ENCODE results near the gene MTRF1. TPM values are rescaled to one million over a fixed set of nuclear protein-coding genes. Genes with fewer than 3 reads are reported as not detected.

Gene MTRF1
- total RNA-seq, 1 donor from 2014 or later: 12.9 TPM

GRCh38 chr13:41222259-41222852 is 41.0 kb downstream of the MTRF1 start:
- no peak for DNase-seq (ENCODE audit: extremely low spot score, unreplicated experiment)
- Mint-ChIP-seq H3K4me1 (ENCODE audit: unreplicated experiment) (peaks cover 4% of the 10 kb centered on the region), H3K27ac (ENCODE audit: unreplicated experiment) (no peak overlapping the region), H3K9me3 (ENCODE audit: unreplicated experiment) (no peaks in the 10 kb centered on the region), H3K27me3 (ENCODE audit: unreplicated experiment) (no peaks in the 10 kb centered on the region), H3K4me3 (ENCODE audit: unreplicated experiment) (no peak overlapping the region), H3K36me3 (ENCODE audit: unreplicated experiment) (peaks cover 2% of the 10 kb centered on the region)
- TF ChIP-seq CTCF (IDR thresholded peaks at IDR 0.05): peak; percentile 76

DNA sequence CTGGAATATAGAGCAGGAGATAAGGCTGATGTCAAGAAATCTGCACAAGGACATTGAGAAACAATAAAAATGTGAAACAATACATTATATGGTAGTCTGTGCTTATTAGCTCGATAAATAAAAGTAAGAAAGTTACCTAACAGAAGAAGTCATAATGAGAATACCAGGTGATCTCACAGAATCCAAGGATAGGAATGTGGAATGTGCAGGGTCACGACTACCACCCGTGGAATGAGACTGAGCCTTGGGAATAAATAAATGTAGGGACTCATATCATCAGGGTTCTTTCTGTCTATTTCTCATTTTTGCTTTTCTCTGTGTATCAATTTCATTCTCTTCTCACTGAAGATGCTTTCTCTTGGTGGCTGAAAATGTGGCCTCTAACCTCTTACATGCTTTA is 43.0 kb downstream of the MTRF1 start:
- no peak for TF ChIP-seq CTCF (IDR thresholded peaks at IDR 0.05)
- peaks cover 12% of the 10 kb centered on the region for H3K4me1 Mint-ChIP-seq (ENCODE audit: unreplicated experiment)
- H3K4me3 Mint-ChIP-seq (ENCODE audit: unreplicated experiment): no peak overlapping the region
- H3K27ac Mint-ChIP-seq (ENCODE audit: unreplicated experiment): no peak overlapping the region
- DNase-seq (ENCODE audit: extremely low spot score, unreplicated experiment): no peak
- H3K9me3 Mint-ChIP-seq (ENCODE audit: unreplicated experiment): no peaks in the 10 kb centered on the region
- no peaks in the 10 kb centered on the region for H3K36me3 Mint-ChIP-seq (ENCODE audit: unreplicated experiment)
- H3K27me3 Mint-ChIP-seq (ENCODE audit: unreplicated experiment): no peaks in the 10 kb centered on the region

DNA sequence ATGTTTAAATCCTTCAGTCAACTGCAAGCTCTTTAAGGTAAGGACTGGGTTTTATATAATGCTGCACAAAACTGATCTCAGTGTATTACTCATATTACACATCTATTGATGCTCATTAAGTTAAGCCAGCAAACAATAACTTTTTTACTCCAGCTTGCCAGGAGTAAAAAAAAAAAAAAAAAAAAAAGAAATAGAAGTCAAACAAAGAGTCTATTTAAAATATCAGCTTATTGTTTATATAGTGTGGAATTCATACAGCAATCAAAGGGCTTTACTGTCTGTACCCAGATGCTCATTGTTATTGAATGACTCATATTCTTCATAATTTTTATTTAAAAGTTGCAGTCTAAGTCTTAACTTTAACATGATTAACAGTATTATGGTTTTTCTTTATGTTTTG is 47.2 kb downstream of the MTRF1 start:
- Mint-ChIP-seq H3K27ac (ENCODE audit: unreplicated experiment) (no peak overlapping the region), H3K4me3 (ENCODE audit: unreplicated experiment) (no peak overlapping the region), H3K9me3 (ENCODE audit: unreplicated experiment) (peaks cover 9% of the 10 kb centered on the region), H3K36me3 (ENCODE audit: unreplicated experiment) (peaks cover 2% of the 10 kb centered on the region), H3K27me3 (ENCODE audit: unreplicated experiment) (no peaks in the 10 kb centered on the region), H3K4me1 (ENCODE audit: unreplicated experiment) (peaks cover 8% of the 10 kb centered on the region)
- no peak for DNase-seq (ENCODE audit: extremely low spot score, unreplicated experiment)
- no peak for TF ChIP-seq CTCF (IDR thresholded peaks at IDR 0.05)

GRCh38 chr13:41213919-41214318 is 49.5 kb downstream of the MTRF1 start:
- peaks cover 8% of the 10 kb centered on the region for H3K4me1 Mint-ChIP-seq (ENCODE audit: unreplicated experiment)
- no peak for TF ChIP-seq CTCF (IDR thresholded peaks at IDR 0.05)
- peaks cover 24% of the 10 kb centered on the region for H3K9me3 Mint-ChIP-seq (ENCODE audit: unreplicated experiment)
- H3K36me3 Mint-ChIP-seq (ENCODE audit: unreplicated experiment): peaks cover 3% of the 10 kb centered on the region
- no peak for DNase-seq (ENCODE audit: extremely low spot score, unreplicated experiment)
- no peaks in the 10 kb centered on the region for H3K27me3 Mint-ChIP-seq (ENCODE audit: unreplicated experiment)
- H3K27ac Mint-ChIP-seq (ENCODE audit: unreplicated experiment): no peak overlapping the region
- H3K4me3 Mint-ChIP-seq (ENCODE audit: unreplicated experiment): no peak overlapping the region

- Mint-ChIP-seq H3K4me1 (ENCODE audit: unreplicated experiment) (peaks cover 8% of the 10 kb centered on the region), H3K36me3 (ENCODE audit: unreplicated experiment) (peaks cover 3% of the 10 kb centered on the region), H3K27me3 (ENCODE audit: unreplicated experiment) (no peaks in the 10 kb centered on the region), H3K4me3 (ENCODE audit: unreplicated experiment) (no peak overlapping the region), H3K9me3 (ENCODE audit: unreplicated experiment) (peaks cover 30% of the 10 kb centered on the region), H3K27ac (ENCODE audit: unreplicated experiment) (no peak overlapping the region)
- no peak for DNase-seq (ENCODE audit: extremely low spot score, unreplicated experiment)
- no peak for TF ChIP-seq CTCF (IDR thresholded peaks at IDR 0.05)
Observed at GRCh38 chr13:41213316-41213715, 50.1 kb downstream of the MTRF1 start.
